Transverse colon (tissue), 4 donors: Measurements from ENCODE around the gene WWC1. TPM values are rescaled to one million over a fixed set of nuclear protein-coding genes. Genes with fewer than 3 reads are reported as not detected.
A peak's percentile ranks its signal among the peaks of the same experiment; 100 is the strongest.

Experiments
- DNase-seq: peaks from one replicate; pipeline ENCODE4 v3.0.0-alpha.2; 2019
- H3K27ac ChIP-seq, 4 donors: fragments of 200-600 bp; sonication (generic); 2 replicates each; pipeline ENCODE4 v1.5.1; 2016 to 2018; ENCODE audit warnings: inconsistent platforms in 4 of 4
- H3K27me3 ChIP-seq: fragments of 200-600 bp; sonication (generic); 2 replicates; pipeline ENCODE4 v1.5.1; 2017; ENCODE audit warnings: inconsistent platforms
- H3K36me3 ChIP-seq, 4 donors: fragments of 200-600 bp; sonication (generic); 2 replicates each; pipeline ENCODE4 v1.5.1; 2017 to 2019; ENCODE audit warnings: inconsistent platforms in 4 of 4
- H3K4me1 ChIP-seq, 4 donors: fragments of 200-600 bp; sonication (generic); 2 replicates each; pipeline ENCODE4 v1.5.1; 2017 to 2020; ENCODE audit warnings: inconsistent platforms in 4 of 4
- H3K4me3 ChIP-seq, 4 donors: fragments of 200-600 bp; sonication (generic); 1 replicate in 1 of 4; 2 replicates in 3 of 4; pipeline versions ENCODE4 v1.5.1 to v1.6.1; 2017 to 2019; ENCODE audit warnings: inconsistent platforms in 4 of 4
- H3K9me3 ChIP-seq, 2 donors: fragments of 200-600 bp; sonication (generic); 2 replicates each; pipeline ENCODE4 v1.5.1; 2017 to 2019; ENCODE audit warnings: inconsistent platforms in 2 of 2
- CTCF ChIP-seq, 5 experiments: fragments of 200-600 bp in 3 of 5; fragments of 450-650 bp in 2 of 5; sonication (generic) in 3 of 5; IDR thresholded peaks; 1 replicate in 2 of 5; 2 replicates in 3 of 5; pipeline ENCODE4 v1.5.1; 2016 to 2017; ENCODE audit warnings: antibody characterized with exemption in 5 of 5, inconsistent platforms in 3 of 5, mild to moderate bottlenecking in 2 of 5, moderate library complexity in 1 of 5
- EP300 ChIP-seq: sonication (generic); formaldehyde crosslinking; IDR thresholded peaks from one replicate; pipeline ENCODE4 v1.6.1; 2017; ENCODE audit warnings: antibody characterized with exemption, low read depth
- POLR2A ChIP-seq: fragments of 450-650 bp; IDR thresholded peaks from one replicate; pipeline ENCODE4 v1.6.1; 2016; ENCODE audit warnings: antibody characterized with exemption, mild to moderate bottlenecking, moderate library complexity
- POLR2AphosphoS5 ChIP-seq, 3 donors: sonication (generic); formaldehyde crosslinking; IDR thresholded peaks; one replicate each; pipeline ENCODE4 v1.6.1; 2016; ENCODE audit warnings: antibody characterized with exemption in 3 of 3
- WGBS, 2 donors: methylation state at CpG; one replicate each; pipeline ENCODE4 v1.1.5; 2018; ENCODE audit warnings: low coverage in 1 of 2; 5-methylcytosine and 5-hydroxymethylcytosine counted together
- in situ Hi-C, 4 donors: fragments of 200-750 bp; cut with MboI; loops; one replicate each; pipeline versions ENCODE4 v1.15.0 to v1.15.1; 2017; ENCODE audit warnings: low sequenced_read_pairs in 3 of 4, low pct_ligation_motif_present in 1 of 4, low pct_unique_long_range_greater_than_20kb in 1 of 4
- intact Hi-C: fragments of 100-400 bp; cut with DNase I; formaldehyde crosslinking; loops from one replicate; pipeline ENCODE4 v1.15.1; 2023; ENCODE audit warnings: low total_unique reads
- total RNA-seq, 4 donors: library from RNA; depleted of rRNA; stranded (reverse); fragments of >200 nt; gene quantifications; one replicate each; pipeline ENCODE4 v1.1.0, GENCODE V29; 2016

Gene WWC1
- total RNA-seq, 4 donors from 2014 or later = 10.1 to 34.8 (median 16.8) TPM

DNA sequence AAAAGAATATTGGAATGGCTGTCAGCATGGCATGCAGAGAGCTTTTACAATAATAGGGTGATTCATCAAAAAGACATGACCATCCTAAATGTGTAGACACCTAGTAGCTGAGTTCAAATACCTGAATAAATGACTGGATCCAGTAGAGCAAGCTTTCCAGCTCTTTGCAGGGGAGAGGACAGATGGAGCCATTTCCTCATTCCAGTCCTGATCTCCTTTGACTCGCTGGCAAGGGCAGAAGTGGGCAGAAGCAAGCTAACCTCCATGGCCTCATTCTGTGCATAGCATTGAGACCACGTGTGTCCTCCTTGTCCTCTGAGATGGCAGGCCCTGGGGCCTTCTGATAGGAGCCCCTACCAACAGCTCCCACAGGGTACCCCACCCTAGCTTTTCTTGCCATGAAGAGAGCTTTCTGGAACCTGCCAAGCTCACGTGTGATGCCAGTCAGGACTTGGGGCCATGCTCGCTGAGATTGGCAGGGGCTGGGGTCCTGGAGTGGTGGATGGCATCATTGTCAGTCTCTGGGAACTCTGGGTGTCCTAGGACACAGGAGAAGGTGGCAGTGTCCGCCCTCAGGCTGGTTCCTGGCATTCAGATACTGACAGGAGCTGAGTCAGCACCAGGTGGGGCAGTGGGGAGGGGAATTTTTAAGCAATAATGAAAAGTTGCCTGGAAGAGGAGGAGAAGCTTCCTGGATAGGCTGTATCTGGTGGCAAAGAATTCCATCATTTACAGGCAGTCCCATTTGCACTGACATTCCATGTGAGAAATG lies 33.6 kb downstream of the WWC1 start:
- in situ Hi-C loops (no loop called here), intact Hi-C loops (no loop called here)
- 69% methylated on average over 5 of the region's 5 CpGs; no CpG with 5 or more reads in 1 of the 2 donors for WGBS, 2 donors
- H3K4me1 ChIP-seq = peaks cover 4 to 22% (median 16%) of the 10 kb centered on the region in 4 donors
- H3K27me3 ChIP-seq = no peaks in the 10 kb centered on the region
- H3K9me3 ChIP-seq = no peaks in the 10 kb centered on the region
- no peaks in the 10 kb centered on the region for H3K36me3 ChIP-seq
- no peak overlapping the region for H3K27ac ChIP-seq
- no peak for TF ChIP-seq CTCF (IDR thresholded peaks at IDR 0.05)
- no peak for TF ChIP-seq POLR2AphosphoS5 (IDR thresholded peaks at IDR 0.05)
- no peak for TF ChIP-seq EP300
- no peak for TF ChIP-seq POLR2A
- no peak for DNase-seq
- H3K4me3 ChIP-seq = no peak overlapping the region

GRCh38 chr5:168327019-168327421 lies 35.6 kb downstream of the WWC1 start:
- WGBS, 2 donors = 92 to 95% methylated on average over 3 of the region's 3 CpGs
- Histone ChIP-seq H3K27me3 (no peaks in the 10 kb centered on the region), H3K36me3 (no peaks in the 10 kb centered on the region), H3K27ac (no peak overlapping the region), H3K4me1 (peaks cover 4 to 22% (median 16%) of the 10 kb centered on the region in 4 donors), H3K9me3 (no peaks in the 10 kb centered on the region), H3K4me3 (no peak overlapping the region)
- intact Hi-C loops (no loop called here), in situ Hi-C loops (no loop called here)
- DNase-seq = no peak
- TF ChIP-seq POLR2AphosphoS5 (IDR thresholded peaks at IDR 0.05) = no peak
- no peak for TF ChIP-seq CTCF (IDR thresholded peaks at IDR 0.05)
- no peak for TF ChIP-seq EP300
- no peak for TF ChIP-seq POLR2A

DNA sequence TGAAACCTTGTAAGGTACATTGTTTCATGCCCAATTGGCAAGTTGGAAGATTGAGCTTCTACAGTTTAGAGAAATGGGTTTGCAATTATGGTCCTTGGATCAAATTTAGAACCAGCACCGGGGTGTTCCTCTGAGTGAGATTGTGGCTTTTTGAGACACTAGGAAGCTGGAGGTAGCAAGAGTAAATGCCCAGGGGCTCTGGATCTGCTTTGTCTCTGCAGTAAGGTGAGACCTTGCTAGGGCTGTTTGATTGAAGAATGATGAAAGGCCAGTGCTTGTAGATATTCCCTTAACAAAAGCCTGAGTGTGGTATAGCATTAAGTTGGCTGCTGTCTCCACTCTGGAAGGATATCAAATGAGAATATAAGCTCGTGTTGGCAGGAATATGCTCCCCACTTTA lies 36.0 kb downstream of the WWC1 start:
- no peaks in the 10 kb centered on the region for H3K9me3 ChIP-seq
- H3K4me3 ChIP-seq = no peak overlapping the region
- DNase-seq = no peak
- no peaks in the 10 kb centered on the region for H3K36me3 ChIP-seq
- intact Hi-C loops (no loop called here), in situ Hi-C loops (no loop called here)
- no peak overlapping the region for H3K27ac ChIP-seq
- 66% methylated on average over 2 of the region's 2 CpGs; no CpG with 5 or more reads in 1 of the 2 donors for WGBS, 2 donors
- no peaks in the 10 kb centered on the region for H3K27me3 ChIP-seq
- TF ChIP-seq POLR2A (no peak), POLR2AphosphoS5 (IDR thresholded peaks at IDR 0.05) (no peak), CTCF (IDR thresholded peaks at IDR 0.05) (no peak), EP300 (no peak)
- peaks cover 4 to 22% (median 16%) of the 10 kb centered on the region in 4 donors for H3K4me1 ChIP-seq

GRCh38 chr5:168327994-168328393 lies 36.5 kb downstream of the WWC1 start:
- Histone ChIP-seq H3K27ac (peak overlapping the region in 2 of 4 donors; percentile 59 to 62), H3K9me3 (no peaks in the 10 kb centered on the region), H3K27me3 (no peaks in the 10 kb centered on the region), H3K4me3 (no peak overlapping the region), H3K36me3 (no peaks in the 10 kb centered on the region), H3K4me1 (peaks cover 4 to 22% (median 16%) of the 10 kb centered on the region in 4 donors)
- no peak for DNase-seq
- 79 to 100% methylated on average over 2 to 4 of the region's 4 CpGs for WGBS, 2 donors
- TF ChIP-seq CTCF (IDR thresholded peaks at IDR 0.05) (no peak), EP300 (no peak), POLR2AphosphoS5 (IDR thresholded peaks at IDR 0.05) (no peak), POLR2A (no peak)
- in situ Hi-C loops (no loop called here), intact Hi-C loops (no loop called here)
